Thymus (tissue), 11 donors: ENCODE results near the gene JPT2. TPM values are rescaled to one million over a fixed set of nuclear protein-coding genes. Genes with fewer than 3 reads are reported as not detected.

Experiments
- DNase-seq, 9 donors: peaks; one replicate each; pipeline ENCODE4 v3.0.0-alpha.2; 2013; ENCODE audit warnings: low spot score in 9 of 9, low read depth in 6 of 9, missing footprints in 1 of 9
- H3K27ac ChIP-seq, 2 donors: one replicate each; pipeline ENCODE4 v1.5.1; 2013; ENCODE audit warnings: control low read depth in 1 of 2, low read depth in 1 of 2, low read length in 1 of 2, mild to moderate bottlenecking in 1 of 2, moderate library complexity in 1 of 2
- H3K27me3 ChIP-seq, 2 donors: one replicate each; pipeline ENCODE4 v1.5.1; 2013; ENCODE audit warnings: low read length in 1 of 2; ENCODE audit not compliant: control insufficient read depth in 2 of 2, insufficient read depth in 1 of 2
- H3K36me3 ChIP-seq, 2 donors: one replicate each; pipeline ENCODE4 v1.5.1; 2013; ENCODE audit warnings: low read length in 1 of 2, mild to moderate bottlenecking in 1 of 2, moderate library complexity in 1 of 2; ENCODE audit not compliant: control insufficient read depth in 2 of 2, insufficient read depth in 2 of 2
- H3K4me1 ChIP-seq, 2 donors: one replicate each; pipeline ENCODE4 v1.5.1; 2013; ENCODE audit warnings: low read length in 2 of 2; ENCODE audit not compliant: control insufficient read depth in 2 of 2, insufficient read depth in 2 of 2
- H3K4me3 ChIP-seq, 2 donors: one replicate each; pipeline ENCODE4 v1.5.1; 2013; ENCODE audit warnings: low read length in 2 of 2, control low read depth in 1 of 2, mild to moderate bottlenecking in 1 of 2
- H3K9me3 ChIP-seq, 2 donors: one replicate each; pipeline ENCODE4 v1.5.1; 2013; ENCODE audit warnings: low read length in 1 of 2, mild to moderate bottlenecking in 1 of 2; ENCODE audit not compliant: control insufficient read depth in 2 of 2, insufficient read depth in 1 of 2
- WGBS: extraction: QIAGEN DNeasy Blood & Tissue Kit; methylation state at CpG from one replicate; pipeline ENCODE4 v1.1.7; 2013; 5-methylcytosine and 5-hydroxymethylcytosine counted together
- polyA plus RNA-seq: library from polyadenylated mRNA; stranded (reverse); fragments of 200-250 nt; gene quantifications from one replicate; pipeline ENCODE4 v1.2.3, GENCODE V29; 2013
- total RNA-seq: library from RNA; stranded (reverse); fragments of 120-200 nt; gene quantifications from one replicate; pipeline ENCODE4 v1.2.4, GENCODE V29; 2013
- donor health status: healthy.

JPT2 gene
- total and polyA plus RNA-seq, 2 donors = 31.4 to 35.1 TPM

DNA sequence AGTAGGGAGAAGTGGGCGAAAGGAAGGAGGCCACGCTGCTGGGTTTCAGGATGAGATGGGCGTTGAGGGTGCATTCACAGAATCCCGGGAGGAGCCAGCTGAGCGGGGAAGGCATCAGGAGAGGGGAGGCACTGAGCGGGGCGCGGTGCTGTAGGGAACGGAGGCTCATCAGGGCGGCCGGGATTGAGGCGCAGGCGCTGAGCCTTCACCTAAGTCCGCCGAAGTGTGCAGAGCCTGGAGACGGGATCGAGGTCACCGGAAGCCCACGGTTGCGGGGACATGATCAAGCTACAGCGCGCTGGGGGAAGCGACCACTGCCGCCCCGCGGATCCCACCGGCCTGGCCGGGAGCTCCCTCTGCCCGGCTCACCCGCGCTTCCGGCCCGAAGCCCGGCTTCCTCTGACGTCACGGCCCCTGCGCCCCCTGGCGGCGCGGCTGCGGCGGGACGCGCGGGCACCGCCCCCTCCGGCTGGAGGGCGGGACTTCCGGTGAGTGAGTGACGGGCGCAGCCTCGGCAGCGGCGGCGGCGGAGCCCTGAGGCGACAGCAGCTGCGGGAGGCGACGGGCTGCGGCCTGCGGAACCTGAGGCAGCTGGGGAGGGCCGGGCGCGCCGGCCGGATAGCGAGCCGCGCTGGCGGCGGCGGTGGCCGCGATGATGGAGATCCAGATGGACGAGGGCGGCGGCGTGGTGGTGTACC lies 27.8 kb downstream of the JPT2 start, which contains the start of gene MAPK8IP3:
TSS of gene MAPK8IP3 (plus strand) at position 508 of the 698 bp plus-strand sequence. CDS start at position 653, 145 bp downstream.
- H3K4me1 ChIP-seq = peaks cover 21 to 36% of the 10 kb centered on the region in 2 donors
- DNase-seq = peak; percentile 74 to 98 (median 92)
- peak within 1 kb of the TSS; percentile 72 to 97 for H3K4me3 ChIP-seq
- H3K27me3 ChIP-seq = no peaks in the 10 kb centered on the region
- H3K27ac ChIP-seq = peak within 1 kb of the TSS; percentile 91 to 93
- no peaks in the 10 kb centered on the region for H3K9me3 ChIP-seq
- H3K36me3 ChIP-seq = peaks cover 18 to 29% of the 10 kb centered on the region in 2 donors
- under 1% methylated on average over 79 of the region's 79 CpGs for WGBS

DNA sequence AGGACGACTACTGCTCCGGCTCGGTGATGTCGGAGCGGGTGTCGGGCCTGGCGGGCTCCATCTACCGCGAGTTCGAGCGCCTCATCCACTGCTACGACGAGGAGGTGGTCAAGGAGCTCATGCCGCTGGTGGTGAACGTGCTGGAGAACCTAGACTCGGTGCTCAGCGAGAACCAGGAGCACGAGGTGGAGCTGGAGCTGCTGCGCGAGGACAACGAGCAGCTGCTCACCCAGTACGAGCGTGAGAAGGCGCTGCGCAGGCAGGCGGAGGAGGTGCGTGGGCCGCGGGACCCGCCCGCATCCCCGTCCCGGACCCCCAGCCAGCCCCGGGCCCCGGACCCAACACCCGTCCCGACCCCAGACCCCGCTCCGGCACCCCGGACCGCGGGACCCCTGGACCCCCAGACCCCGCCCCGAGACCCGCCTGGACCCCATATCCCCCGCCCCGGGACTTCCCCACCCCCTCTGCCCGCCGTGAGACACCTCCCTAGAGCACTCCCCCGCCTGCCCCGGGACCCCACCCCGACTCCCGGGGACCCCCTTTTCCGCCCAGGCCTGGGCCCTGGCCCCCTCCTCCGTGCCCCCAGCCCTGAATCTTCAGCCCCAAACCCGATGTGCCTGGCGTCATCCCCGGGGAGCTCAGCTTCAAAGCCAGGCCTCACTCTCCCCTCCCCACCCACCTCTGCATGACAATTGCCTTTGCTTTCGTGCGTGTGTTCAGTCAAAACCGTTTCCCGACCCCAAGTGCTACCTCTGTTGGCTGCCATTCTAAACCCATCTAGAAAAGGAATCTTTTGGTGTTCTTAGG lies 28.5 kb downstream of the JPT2 start:
- Histone ChIP-seq H3K27me3 (no peaks in the 10 kb centered on the region), H3K4me3 (peak overlapping the region; percentile 72 to 95), H3K27ac (peak overlapping the region; percentile 89 to 92), H3K4me1 (peaks cover 21 to 37% of the 10 kb centered on the region in 2 donors), H3K9me3 (no peaks in the 10 kb centered on the region), H3K36me3 (peaks cover 18 to 22% of the 10 kb centered on the region in 2 donors)
- WGBS = 1% methylated on average over 62 of the region's 62 CpGs
- DNase-seq = peak in 6 of 9 donors; percentile 34 to 81 (median 62)

DNA sequence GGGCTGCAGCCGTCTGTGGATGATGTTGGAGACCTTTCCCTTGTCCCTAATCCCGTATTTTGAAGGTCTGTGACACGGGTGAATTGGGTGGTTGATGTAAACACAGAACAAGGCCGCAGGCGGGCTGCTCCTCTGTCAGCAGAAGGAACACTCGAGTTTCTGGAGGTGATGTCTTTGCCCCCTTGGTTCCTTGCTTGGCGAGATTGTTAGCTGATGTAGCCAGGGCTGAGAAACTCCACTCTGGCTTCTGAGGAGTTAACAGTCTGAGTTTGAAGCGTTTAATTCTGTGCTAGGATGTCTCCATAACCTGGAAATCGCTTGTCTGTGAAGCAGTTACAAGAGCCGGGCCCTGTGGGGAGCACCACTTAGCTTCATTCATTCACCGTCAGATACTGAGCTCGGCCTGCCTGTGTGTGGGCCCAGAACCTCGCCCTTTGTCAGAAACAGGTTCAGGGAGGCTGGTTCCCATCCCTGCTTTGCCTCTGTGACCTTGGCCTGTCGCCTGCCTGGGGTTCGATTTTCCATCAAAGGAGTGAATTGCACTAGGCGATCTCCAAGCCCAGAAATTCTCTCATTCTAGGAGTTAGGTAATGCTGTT lies 29.2 kb downstream of the JPT2 start:
- Histone ChIP-seq H3K4me3 (peak overlapping the region; percentile 72 to 95), H3K27ac (peak overlapping the region; percentile 74 to 76), H3K27me3 (no peaks in the 10 kb centered on the region), H3K36me3 (peaks cover 13 to 15% of the 10 kb centered on the region in 2 donors), H3K9me3 (no peaks in the 10 kb centered on the region), H3K4me1 (peaks cover 21 to 38% of the 10 kb centered on the region in 2 donors)
- DNase-seq = no peak
- 34% methylated on average over 16 of the region's 16 CpGs for WGBS

DNA sequence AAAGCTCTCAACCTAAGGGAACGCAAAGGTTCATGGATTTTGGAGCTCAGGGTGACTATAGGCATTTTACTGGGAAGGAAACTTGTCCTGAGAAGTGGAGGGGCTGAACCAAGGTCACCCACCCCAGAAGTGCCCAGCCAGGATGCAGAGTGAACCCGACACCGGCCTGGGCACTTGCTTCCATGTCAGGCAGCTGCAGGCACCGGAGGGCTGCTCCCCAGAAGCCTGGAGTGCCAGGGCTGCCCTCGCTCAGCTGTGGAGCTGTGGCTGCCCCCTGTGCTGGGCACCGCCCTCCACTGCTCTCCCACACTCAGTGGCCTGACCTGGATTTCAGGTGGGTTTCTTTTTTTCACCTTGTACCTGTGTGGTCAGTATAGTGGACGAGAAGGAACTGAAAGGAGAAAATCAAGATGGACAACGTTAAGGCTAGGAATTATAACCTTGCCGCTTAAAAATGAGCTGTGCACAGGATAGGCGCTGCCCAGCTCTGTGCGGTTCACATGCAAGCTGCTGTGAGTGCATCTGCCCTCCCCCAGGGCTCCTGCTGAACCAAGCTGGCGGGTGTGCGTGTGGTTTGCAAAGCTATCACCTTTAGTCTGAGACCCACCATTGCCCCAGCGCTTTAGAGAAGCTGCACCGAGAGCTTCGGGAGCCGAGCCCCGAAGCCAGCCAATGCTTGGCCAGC lies 30.1 kb downstream of the JPT2 start:
- H3K4me1 ChIP-seq = peaks cover 27 to 47% of the 10 kb centered on the region in 2 donors
- no peak overlapping the region for H3K4me3 ChIP-seq
- H3K9me3 ChIP-seq = no peaks in the 10 kb centered on the region
- 86% methylated on average over 18 of the region's 18 CpGs for WGBS
- peaks cover 9 to 10% of the 10 kb centered on the region in 2 donors for H3K36me3 ChIP-seq
- H3K27me3 ChIP-seq = no peaks in the 10 kb centered on the region
- peak in 1 of 9 donors; percentile 40 for DNase-seq
- H3K27ac ChIP-seq = peak overlapping the region in 1 of 2 donors; percentile 18

DNA sequence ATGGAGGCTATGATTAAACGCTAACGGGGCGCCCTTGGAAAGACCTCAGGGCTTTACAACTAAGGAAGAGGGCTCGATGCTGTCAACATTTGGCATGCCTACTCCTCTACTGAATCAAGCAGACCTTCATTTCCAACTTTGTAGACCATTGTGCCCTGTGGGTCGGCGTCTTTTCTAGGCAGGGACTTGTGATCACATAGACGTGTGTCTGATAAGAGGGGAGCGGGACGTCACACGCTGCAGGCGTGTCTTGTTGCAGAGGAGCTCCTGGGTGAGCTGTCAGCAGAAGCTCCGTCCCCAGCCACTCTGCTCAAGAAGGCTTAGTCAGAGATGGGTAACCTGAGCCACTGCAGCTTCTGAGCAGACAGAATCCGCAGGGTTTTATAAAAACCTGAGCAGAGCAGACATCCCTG lies 30.7 kb downstream of the JPT2 start:
- Histone ChIP-seq H3K4me1 (peaks cover 28 to 52% of the 10 kb centered on the region in 2 donors), H3K4me3 (no peak overlapping the region), H3K9me3 (no peaks in the 10 kb centered on the region), H3K27ac (peak overlapping the region in 1 of 2 donors; percentile 24), H3K27me3 (no peaks in the 10 kb centered on the region), H3K36me3 (peaks cover 7 to 11% of the 10 kb centered on the region in 2 donors)
- 92% methylated on average over 13 of the region's 13 CpGs for WGBS
- no peak for DNase-seq

DNA sequence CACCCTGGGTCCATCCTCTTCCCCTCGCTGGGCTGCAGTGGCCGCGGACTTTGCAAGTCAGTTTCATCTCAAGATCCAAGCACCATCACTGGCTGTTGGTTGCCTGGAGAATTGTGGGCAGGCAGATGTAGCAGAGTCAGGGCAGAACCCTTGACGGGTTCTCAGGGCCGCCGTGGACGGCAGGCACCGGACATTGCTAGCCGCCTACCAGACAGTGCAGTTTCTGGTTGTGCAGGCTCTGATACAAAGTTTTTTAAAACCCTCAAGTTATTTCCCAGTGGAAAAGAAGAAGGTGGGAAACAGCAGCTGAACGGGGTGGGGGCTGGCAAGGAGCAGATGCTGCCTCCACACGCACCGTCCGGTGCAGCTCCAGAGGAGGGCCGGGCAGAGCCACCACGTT lies 31.3 kb downstream of the JPT2 start:
- peaks cover 28 to 58% of the 10 kb centered on the region in 2 donors for H3K4me1 ChIP-seq
- H3K27me3 ChIP-seq = no peaks in the 10 kb centered on the region
- H3K9me3 ChIP-seq = no peaks in the 10 kb centered on the region
- peaks cover 12 to 16% of the 10 kb centered on the region in 2 donors for H3K36me3 ChIP-seq
- H3K27ac ChIP-seq = no peak overlapping the region
- 96% methylated on average over 15 of the region's 15 CpGs for WGBS
- no peak overlapping the region for H3K4me3 ChIP-seq
- DNase-seq = no peak

DNA sequence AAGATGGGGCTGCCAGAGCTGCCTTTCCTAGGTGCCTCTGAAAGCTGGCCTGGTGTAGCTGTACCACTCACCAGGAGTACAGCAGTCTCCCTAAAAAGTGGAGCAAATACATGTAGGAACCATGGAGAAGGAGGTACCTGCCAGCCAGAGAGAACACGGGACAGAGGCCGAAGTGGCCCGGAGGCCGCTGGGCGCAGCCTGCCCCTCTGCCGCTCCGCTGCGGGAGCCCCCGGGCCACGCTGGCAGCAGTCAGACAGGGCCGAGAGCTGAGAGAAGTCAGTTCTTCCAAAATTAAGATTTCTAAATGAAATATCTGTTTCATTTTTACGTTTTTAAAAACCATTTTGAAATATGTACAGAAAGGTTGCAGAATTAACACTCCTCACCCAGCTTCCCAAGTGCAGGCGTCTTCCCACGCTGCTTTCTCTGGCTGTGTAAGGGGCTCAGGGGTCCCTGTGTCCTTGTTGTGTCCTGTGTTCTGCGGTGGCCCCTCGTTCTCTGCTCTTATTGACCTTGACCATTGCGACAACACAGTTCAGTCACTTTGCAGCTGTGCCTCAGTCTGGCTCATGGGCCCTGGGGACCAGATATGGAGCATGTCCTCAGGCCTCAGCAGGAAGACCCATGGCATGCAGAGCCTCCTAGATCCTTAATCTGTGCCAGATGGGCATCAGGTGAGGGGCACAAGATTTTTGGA lies 32.9 kb downstream of the JPT2 start:
- no peaks in the 10 kb centered on the region for H3K27me3 ChIP-seq
- H3K4me3 ChIP-seq = no peak overlapping the region
- H3K4me1 ChIP-seq = peaks cover 23 to 53% of the 10 kb centered on the region in 2 donors
- no peak for DNase-seq
- H3K36me3 ChIP-seq = peaks cover 19 to 20% of the 10 kb centered on the region in 2 donors
- 97% methylated on average over 17 of the region's 17 CpGs for WGBS
- no peaks in the 10 kb centered on the region for H3K9me3 ChIP-seq
- H3K27ac ChIP-seq = no peak overlapping the region

DNA sequence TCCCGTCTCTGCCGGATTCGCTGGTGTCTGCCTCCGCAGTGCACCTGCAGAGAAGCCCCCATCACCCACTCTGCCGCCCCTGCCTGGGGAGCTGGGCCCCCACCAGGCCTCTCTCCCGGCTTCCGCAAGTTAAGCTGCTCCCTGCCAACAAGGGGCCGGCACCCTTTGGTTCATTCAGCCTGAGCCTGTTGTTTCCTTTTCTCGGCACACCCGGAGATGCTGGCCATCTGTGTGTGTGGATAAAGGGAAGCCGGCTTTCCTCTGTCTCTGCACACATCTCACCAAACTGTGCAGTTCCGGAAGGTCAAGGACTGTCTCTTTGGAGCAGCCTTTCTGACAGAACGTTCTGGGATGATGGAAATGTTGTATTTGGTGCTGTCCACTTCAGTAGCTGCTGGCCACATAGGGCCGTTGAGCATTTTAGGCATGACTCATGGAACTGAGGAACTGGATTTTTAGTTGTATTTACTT lies 34.7 kb downstream of the JPT2 start:
- H3K36me3 ChIP-seq = peaks cover 19 to 20% of the 10 kb centered on the region in 2 donors
- H3K27ac ChIP-seq = peak overlapping the region in 1 of 2 donors; percentile 84
- H3K4me1 ChIP-seq = peaks cover 15 to 44% of the 10 kb centered on the region in 2 donors
- no peaks in the 10 kb centered on the region for H3K27me3 ChIP-seq
- DNase-seq = peak in 4 of 9 donors; percentile 33 to 78 (median 60)
- no peaks in the 10 kb centered on the region for H3K9me3 ChIP-seq
- 64% methylated on average over 14 of the region's 14 CpGs for WGBS
- no peak overlapping the region for H3K4me3 ChIP-seq
